HG03354 (cell line): ENCODE data around the gene CDKL1.
"Not testable (repeated sequence)": the region's sequence is repeated elsewhere in the genome, so short reads cannot be mapped to it uniquely, and the experiment has no call there.

ENCODE experiments used
- ATAC-seq: cut with Tn5 transposase; IDR thresholded peaks from one replicate; pipeline ENCODE4 v1.9.1; 2021; ENCODE audit warnings: mild to moderate bottlenecking; ENCODE audit not compliant: unreplicated experiment, poor library complexity, severe bottlenecking

The CDKL1 gene

DNA sequence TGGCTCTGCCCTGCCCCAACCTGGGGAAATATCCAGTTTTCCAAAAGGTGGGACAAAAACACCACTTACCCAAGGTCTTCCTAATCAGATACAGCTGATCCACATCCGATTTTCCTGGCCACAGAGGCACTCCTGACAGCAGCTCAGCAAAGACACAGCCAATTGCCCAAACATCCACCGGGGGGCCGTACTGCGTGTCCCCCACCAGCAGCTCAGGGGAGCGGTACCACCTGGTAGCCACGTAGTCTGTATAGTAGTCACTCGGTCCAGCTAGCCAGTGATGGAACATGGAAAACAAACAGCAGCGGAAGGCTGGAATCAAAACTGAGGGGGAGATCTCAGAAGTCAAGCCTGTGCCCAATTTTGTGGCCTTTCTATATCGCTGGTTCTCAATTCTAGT lies 55.7 kb downstream of the CDKL1 start:
- ATAC-seq = no peak

DNA sequence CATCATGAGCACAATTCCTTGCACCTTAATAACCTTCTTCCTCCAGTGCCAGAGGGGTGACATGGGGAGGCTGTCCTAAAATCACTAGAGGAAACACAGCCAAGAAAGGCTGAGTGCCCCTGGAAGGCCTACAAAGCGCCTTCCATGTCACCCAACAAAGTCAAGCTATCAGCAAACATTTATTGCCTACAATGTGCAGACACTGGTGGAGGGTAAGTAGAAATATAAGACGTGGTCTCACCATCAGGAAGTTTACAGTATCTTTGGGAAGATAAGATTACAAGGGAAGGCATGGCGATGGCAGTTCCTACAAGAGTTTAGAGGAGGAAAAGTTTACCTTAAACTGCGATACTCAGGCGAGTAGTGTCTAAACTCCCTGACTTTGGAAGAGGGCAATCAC lies 56.6 kb downstream of the CDKL1 start:
- no peak for ATAC-seq

DNA sequence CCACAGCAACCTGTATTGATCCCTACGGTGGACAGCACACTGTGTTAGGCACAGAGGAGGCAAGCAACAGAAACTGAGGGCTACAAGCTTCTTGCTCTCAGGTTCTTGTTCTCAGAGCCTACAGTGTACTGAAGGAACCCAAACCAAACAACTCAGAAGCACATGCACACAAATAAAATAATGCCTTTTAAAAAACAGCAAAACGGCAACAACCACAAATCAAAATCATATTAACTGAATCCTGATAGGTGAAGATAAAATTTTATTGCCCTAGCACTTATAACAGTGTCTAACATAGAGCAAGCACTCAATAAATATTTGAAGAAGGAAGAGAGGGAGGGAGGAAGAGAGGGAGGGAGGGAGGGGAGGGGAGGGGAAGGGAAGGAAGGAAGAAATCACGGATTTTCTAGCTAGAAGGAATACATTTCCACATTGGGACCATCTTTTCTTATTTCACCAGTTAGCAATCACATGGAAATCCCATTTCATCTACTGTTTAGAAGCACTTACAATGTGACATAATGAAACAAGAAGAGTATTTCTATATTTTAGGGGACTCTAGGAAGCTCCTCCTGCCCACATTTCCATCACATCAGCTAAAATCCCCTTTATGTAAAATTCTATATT lies 57.4 kb downstream of the CDKL1 start:
- ATAC-seq = no peak

DNA sequence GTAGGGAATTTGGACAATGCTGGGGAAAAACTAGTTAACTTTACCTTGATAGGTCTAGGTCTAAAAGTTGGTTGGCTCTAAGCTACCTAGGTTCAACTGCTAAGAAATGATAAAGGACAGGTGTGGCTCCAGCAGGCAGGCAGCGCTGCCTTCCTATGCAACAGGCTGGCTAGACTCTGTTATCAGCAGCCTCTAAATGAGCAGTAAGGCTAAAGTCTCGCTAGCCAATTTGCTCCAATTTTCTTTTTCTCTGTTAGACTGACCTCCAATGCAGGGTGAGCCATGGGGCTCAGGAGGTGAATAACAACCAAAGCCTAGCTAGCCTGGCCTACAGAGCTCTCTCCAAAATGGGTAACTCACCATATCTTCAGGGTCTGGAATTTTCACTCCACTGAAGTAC lies 58.1 kb downstream of the CDKL1 start:
- no peak for ATAC-seq

DNA sequence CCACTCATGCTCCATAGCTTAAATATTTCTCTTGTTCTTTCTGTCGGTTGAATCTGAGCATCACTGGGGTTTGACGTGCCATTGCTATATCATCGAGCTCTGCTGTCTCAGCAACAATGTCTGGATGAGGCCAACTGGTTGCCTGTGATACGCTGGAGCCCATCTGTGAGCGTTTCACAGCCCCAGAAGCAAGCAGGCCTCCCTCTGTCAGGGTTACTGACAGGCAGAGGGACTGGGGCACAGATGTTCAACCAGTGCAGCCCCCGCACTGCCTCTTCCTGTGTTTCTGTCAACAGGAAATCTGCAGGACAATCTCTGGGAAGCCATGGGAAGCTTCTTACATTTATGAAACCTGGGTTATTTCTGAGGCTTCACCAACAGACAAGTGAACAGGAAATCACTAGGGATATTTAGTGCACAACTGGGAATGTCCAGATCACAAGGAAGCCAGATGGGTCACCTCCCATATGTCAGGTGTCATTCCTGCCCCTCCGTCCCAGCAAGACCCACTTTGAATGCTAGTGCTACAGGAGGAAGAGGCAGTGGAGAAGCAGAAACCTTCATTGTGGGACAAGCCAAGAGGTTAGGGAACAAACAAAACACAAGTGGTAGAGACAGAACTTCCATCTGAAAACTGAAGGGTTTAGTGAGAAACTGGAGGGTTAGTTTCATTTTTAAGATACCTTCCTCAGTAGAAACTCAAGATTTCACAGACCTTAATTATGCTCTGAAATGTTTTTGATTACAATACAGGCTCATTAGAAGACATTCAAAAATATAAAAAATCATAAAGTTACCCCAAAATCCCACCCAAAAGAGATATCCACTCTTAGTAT lies 60.5 kb downstream of the CDKL1 start:
- ATAC-seq = peak; percentile 67

DNA sequence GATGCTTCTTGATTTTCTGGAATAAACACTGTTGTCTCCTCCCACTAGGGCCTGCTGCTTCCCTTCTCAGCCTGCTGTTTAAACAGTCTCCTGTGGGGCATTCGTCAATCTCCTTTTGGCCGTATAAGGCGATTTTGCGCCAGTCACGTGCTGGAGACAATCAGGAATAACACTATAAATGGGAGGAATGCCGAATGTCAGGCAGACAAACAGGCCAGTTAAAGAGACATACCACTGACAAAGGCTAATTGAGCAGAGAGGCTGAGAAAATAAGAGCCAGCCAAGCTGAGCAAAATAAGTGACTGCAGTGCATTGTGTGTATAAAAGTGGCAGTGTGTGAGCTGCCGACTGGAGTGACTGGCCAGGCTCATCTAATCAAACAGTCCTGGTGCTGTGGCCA lies 61.3 kb downstream of the CDKL1 start:
- ATAC-seq = no peak

DNA sequence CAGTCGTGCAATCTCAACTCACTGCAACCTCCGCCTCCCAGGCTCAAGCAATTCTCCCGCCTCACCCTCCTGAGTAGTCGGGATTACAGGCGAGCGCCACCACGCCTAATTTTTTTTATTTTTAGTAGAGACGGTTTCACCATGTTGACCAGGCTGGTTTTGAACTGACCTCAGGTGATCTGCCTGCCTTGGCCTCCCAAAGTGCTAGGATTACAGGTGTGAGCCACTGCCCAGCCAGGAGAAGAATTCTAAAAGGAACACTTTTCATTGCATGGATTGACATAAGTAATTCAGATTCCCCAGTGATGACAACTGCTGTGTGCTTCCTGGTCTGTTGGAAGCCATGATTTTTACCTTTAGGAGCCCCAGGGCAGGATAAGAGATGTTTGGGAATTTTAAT lies 62.5 kb downstream of the CDKL1 start:
- ATAC-seq = no peak

DNA sequence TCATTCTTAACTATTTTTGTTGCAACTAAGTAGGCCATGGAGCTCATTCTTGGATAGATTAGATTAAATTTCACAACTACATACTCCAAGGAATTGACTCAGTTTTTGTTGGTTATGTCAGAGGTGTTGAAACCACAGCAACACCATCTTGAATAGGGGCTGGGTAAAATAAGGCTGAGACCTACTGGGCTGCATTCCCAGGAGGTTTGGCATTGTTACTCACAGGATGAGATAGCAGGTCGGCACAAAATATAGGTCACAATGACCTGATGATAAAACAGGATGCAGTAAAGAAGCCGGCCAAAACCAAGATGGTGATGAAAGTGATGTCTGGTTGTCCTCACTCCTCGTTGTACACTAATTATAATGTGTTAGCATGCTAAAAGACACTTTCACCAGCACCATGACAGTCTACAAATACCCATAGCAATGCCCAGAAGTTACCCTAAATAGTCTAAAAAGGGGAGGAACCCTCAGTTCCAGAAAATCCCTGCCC lies 63.6 kb downstream of the CDKL1 start:
- no peak for ATAC-seq

DNA sequence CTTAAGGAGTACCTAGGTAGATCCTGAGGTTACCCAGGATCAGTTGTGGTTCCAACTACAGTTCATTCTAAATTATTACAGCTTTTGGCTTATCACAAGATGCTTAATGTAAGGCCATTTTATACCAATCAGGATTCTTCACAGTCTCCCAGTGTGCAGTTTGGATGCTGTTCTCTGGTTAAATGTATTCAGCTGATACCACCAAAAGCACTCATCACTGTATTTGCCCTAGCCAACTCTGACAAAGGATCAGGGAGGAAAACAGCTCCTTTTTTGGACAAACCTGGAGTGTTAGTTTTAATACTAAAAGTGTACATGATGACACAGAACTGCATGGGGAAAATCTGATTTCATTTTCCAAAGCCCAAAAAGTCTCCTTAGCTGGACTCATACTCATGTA lies 65.1 kb downstream of the CDKL1 start:
- no peak for ATAC-seq

DNA sequence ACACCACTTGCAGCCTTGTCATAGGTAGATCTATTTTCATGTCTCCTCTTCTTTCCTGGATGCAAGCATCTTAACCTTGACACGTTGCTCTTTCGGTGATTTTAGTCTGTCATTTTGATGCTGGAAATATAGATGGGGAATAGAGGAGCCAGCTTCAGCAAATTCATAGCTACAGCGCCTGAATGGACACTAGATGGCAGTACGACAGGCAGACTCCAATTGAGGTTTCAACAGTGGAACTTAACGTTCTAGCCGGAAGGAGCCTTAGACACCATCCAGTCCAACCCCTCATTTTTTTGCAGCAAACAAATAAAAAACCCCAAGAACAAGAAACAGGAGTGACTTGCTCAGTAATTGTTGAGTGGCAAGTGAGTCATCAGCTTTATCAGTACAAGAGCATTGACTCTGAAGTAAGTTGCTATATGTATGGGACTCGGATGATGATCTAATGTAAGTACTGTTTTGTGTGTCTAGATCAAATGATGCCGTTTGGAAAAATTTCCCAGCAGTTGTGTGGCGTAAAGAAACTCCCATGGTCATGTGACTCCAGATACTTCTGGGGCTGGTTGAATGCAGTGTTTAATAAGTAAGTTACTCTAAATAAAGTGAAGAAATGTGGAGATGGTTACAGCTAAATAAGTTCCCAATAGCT lies 75.5 kb downstream of the CDKL1 start:
- ATAC-seq = peak; percentile 90

DNA sequence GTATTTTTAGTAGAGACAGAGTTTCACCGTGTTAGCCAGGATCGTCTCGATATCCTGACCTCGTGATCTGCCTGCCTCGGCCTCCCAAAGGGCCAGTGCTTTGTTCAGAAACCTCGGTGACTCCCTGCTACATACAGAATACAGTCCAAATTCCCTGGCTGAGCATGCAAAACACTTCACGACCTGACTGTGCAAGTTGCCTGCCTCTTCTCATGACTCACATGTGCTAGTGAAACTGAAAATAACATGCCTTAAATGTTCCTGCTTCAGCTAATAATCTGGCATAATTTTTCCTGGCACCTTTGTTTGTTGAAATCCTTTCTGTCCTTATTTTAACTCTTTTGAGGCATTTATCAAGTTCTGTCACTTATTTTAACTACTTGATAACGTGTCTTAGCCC lies 76.4 kb downstream of the CDKL1 start:
- ATAC-seq = no peak

DNA sequence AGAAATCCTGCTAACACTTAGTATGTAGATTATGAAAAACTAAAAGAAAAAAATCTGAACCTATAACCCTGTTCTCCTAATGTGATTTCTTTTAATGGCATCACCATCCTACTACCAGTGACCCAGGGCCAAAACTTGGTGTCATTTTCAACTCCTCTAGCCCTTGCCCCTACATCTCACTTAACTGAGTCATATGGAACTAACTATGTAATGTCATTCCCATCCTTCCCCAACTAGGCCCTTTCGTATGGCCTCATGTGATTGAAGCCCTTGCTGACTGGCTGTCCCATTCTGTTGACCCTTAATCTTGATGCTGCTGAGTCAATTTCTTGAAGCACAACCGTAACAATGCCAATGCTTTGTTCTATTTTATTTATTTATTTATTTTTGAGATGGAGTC lies 77.0 kb downstream of the CDKL1 start:
- no peak for ATAC-seq

DNA sequence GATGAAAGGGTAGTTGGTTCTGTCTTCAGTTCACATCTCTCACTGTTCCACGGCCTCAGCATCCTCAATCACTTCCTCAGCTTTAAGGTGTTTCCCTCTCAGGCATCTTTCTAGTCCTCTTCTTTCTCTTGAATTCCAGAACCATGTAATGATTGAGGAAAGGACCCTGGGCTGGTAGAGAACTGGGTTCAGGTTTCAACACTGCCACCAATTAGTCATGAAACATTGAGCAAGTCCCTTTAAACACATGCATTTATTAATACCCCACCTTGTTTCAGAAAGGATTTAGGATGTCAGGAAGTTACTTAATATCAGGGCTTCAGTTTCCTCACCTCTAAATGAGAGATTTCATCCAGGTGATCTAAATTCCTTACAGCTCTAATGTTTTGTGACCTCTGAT lies 77.4 kb downstream of the CDKL1 start:
- no peak for ATAC-seq

DNA sequence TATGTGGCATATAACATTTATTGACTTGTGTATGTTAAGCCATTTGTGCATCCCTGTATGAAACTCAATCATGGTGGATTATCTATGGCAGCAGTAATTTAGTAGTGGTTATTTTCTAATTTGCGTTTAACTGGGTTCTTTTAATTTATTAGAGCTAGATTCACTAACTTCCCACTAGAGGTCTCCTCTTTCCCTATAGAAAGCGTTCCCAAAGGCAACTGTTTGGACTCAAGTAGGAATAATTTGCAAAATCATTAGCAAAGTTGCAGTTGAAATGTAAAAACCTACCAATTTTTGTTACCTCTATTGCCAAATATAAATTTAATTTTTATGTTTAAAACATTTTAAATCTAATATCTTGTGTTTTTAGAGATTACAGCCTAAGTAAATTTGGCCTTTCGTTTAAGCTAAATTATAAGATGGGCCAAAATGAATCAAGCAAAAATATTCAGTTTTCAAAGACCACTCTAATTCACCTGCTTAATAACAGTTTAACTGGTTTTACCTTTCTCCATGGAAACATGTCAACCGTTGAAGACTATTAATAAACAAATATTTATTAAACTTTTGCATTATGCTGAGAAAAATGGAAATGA lies 78.6 kb downstream of the CDKL1 start:
- no peak for ATAC-seq

DNA sequence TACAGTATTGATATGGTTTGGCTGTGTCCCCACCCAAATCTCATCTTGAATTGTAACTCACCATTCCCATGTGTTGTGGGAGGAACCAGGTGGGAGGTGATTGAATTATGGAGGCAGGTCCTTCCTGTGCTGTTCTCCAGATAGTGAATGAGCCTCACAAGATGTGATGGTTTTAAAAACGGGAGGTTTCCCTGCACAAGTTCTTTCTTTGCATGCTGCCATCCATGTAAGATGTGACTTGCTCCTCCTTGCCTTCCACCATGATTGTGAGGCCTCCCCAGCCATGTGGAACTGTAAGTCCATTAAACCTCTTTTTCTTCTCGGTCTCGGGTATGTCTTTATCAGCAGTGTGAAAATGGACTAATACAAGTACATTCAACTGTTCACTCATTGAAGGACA lies 82.6 kb downstream of the CDKL1 start:
- ATAC-seq = not testable (repeated sequence)

DNA sequence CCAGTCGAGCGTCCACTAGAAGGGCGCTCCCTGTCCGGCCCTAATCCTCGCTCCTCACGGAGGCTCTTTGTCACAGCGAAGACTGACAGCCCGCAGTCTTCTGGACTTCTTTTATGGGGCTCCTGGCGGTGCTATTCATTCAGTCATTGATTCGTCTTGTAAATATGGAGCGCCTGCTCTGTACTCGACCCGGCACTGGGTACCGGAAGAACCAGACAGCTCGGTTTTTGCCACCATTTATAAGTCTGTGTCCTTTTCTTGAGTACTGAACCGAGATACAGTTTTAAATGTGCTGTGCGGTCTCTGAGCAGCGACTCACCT lies 84.0 kb downstream of the CDKL1 start:
- ATAC-seq = peak; percentile 30

DNA sequence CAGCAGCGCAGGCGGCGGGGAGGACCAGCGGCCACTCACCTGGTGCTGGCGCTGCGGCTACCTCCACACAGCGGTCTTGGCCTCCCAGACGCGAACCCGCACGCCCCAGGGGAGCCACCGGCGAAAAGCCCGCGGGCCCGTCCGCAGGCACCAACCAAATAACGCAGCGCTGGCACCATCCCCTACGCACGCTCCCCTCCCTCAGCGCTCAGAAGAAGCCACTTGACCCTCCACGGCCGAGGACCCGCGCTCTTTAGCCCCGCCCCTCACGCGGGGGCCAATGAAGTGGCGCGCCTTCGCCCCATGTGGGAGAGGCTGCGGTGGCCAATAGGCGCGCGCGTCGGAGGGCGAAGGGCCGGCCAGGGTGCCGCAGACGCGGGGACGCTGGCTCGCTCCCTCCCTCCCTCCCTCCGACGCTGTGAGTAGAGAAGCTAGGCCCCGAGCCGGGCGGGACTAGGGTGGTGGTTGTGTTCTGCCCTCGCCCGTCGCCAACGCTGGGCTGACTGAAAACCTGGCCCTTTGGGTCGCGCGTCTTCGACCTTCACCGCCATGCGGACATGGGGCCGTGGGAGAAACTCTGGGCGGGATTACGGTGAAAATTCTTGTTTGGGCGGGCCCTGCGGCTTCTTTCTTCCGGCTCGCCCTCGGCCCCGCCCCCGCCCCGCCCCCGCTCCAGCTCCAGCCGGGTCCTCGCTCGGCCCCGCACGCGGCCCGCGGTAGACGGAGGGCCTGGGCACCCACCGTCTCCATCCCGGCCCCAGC lies 84.5 kb downstream of the CDKL1 start, which contains the start of the genes DMAC2L and L2HGDH:
DMAC2L (plus strand) TSS at position 353 of the 762 bp plus-strand sequence. CDS start 9,164 bp downstream, outside the sequence.
L2HGDH (minus strand) TSS at position 258 of the 762 bp plus-strand sequence; CDS start at position 179, 79 bp downstream.
- peak; percentile 94 for ATAC-seq

DNA sequence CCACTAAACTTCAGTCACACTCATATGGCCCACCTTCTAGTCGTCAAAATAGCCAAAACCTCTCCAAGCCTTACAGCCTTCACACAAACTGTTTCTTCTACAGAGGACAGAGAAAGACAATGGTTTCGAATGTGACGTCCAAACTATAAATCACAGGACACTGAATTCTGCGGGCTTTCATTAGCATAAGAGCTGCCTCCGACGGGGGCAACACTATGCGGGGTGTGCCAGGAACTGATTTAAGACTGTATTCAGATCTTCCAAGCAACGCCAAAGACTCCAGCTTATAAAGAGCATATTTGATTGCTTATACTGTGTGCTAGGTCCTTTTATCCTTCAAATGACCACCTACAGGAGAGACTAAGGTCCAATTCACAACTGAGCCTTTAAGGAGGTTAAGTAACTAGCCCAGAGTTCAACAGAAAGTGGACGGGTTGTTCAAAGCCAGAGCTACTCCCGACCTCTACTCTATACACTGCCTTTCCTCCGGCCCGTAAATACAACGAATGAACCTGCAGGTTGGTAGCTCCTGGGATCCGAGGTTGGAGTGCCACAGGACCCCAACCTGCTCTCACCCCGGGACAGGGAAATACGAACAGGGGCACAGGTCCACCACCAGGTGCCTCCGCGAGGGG lies 85.2 kb downstream of the CDKL1 start:
- no peak for ATAC-seq

DNA sequence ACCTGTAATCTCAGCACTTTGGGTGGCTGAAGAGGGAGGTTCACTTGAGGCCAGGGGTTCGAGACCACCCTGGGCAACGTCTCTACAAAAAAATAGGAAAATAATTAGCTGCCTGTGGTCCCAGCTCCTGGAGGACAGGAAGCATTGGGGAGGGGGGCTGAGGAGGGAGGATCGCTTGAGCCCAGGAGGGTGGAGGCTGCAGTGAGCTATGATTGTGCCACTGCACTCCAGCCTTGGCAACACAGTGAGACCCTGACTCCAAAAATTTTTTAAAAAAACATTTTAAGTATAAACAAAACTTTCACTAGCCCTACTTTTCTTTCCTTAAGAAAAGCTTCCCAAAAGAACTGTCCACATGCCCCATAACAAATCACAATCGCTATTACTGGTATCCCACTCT lies 86.2 kb downstream of the CDKL1 start:
- ATAC-seq = no peak
